MCF 10A (cell line): ENCODE results near the gene KISS1. TPM values are rescaled to one million over a fixed set of nuclear protein-coding genes. Genes with fewer than 3 reads are reported as not detected.

ENCODE experiments used
- BruUV-seq: library from RNA; stranded (reverse); fragments of 400-500 nt; replicated peaks from 2 replicates; lab custom pipeline; 2021; lab: Mats Ljungman, UMichigan
- CTCF ChIA-PET: fragments of 300-600 bp; sonication (Branson Sonifier 250); formaldehyde crosslinking; extraction: SDS; loops from one replicate; lab custom pipeline; 2021; ENCODE audit warnings: antibody characterized with exemption, inconsistent platforms; lab: Yijun Ruan, JAX
- POLR2A ChIA-PET: fragments of 300-600, 350-650 bp; sonication (Branson Sonifier 250); formaldehyde crosslinking; extraction: SDS; loops from one replicate; lab custom pipeline; 2020; ENCODE audit warnings: antibody characterized with exemption, inconsistent platforms; lab: Yijun Ruan, JAX
- DNase-seq: peaks from one replicate; pipeline ENCODE4 v3.0.0-alpha.2; 2018; ENCODE audit not compliant: unreplicated experiment
- H3K27ac Mint-ChIP-seq: one replicate; pipeline ENCODE4 v1.8.0; 2022; ENCODE audit warnings: mild to moderate bottlenecking, low read depth, mixed read lengths; ENCODE audit not compliant: unreplicated experiment
- H3K27me3 Mint-ChIP-seq: one replicate; pipeline ENCODE4 v1.8.0; 2022; ENCODE audit warnings: mixed read lengths; ENCODE audit not compliant: insufficient read depth, unreplicated experiment
- H3K36me3 Mint-ChIP-seq: one replicate; pipeline ENCODE4 v1.8.0; 2022; ENCODE audit warnings: mild to moderate bottlenecking, moderate library complexity, mixed read lengths; ENCODE audit not compliant: insufficient read depth, unreplicated experiment
- H3K4me1 Mint-ChIP-seq: one replicate; pipeline ENCODE4 v1.8.0; 2022; ENCODE audit warnings: mixed read lengths; ENCODE audit not compliant: insufficient read depth, unreplicated experiment
- H3K4me3 Mint-ChIP-seq: one replicate; pipeline ENCODE4 v1.8.0; 2022; ENCODE audit warnings: mild to moderate bottlenecking, moderate library complexity, mixed read lengths; ENCODE audit not compliant: unreplicated experiment
- H3K9me3 Mint-ChIP-seq: one replicate; pipeline ENCODE4 v1.8.0; 2022; ENCODE audit warnings: mixed read lengths; ENCODE audit not compliant: unreplicated experiment
- CTCF ChIP-seq: fragments of 200-600 bp; IDR thresholded peaks from one replicate; pipeline ENCODE4 v1.8.0; 2022; ENCODE audit warnings: antibody characterized with exemption, mild to moderate bottlenecking; ENCODE audit not compliant: unreplicated experiment
- intact Hi-C: fragments of 100-400 bp; cut with micrococcal nuclease; formaldehyde crosslinking; loops from 2 replicates; pipeline ENCODE4 v1.14.1; 2022
- total RNA-seq: library from RNA; stranded (reverse); gene quantifications from 2 replicates; pipeline ENCODE4 v1.2.3, GENCODE V29; 2022

The KISS1 gene
- total RNA-seq, 1 experiment from 2014 or later, result not detected

- no TSS peak for BruUV-seq
- H3K4me3 Mint-ChIP-seq, result no peak overlapping the region
- H3K36me3 Mint-ChIP-seq, result no peaks in the 10 kb centered on the region
- TF ChIP-seq CTCF, result peak; percentile 37
- peak; percentile 83 for DNase-seq
- intact Hi-C loops, result loop anchor here (1.0 to 2.0 kb wide), 2 partner anchors 36 to 338 kb away; partner anchors contain the start of gene SNRPE
- H3K4me1 Mint-ChIP-seq, result peaks cover 6% of the 10 kb centered on the region
- POLR2A ChIA-PET, result interaction anchor here (0.6 to 1.8 kb wide), 18 partner anchors 14 to 315 kb away, joined by 3 to 12 read pairs (median 4); partner anchors contain the start of gene REN
- peaks cover 7% of the 10 kb centered on the region for H3K9me3 Mint-ChIP-seq
- H3K27me3 Mint-ChIP-seq, result peaks cover 17% of the 10 kb centered on the region
- CTCF ChIA-PET, result interaction anchor here (0.6 to 11.3 kb wide), 29 partner anchors 8 to 1229 kb away, joined by 3 to 505 read pairs (median 4); partner anchors contain the start of genes GOLT1A, REN and SNRPE
- no peak overlapping the region for H3K27ac Mint-ChIP-seq
These were observed 2.4 kb upstream of the KISS1 start for GRCh38 chr1:204198348-204199340.

GRCh38 chr1:204197068-204197467, 777 bp upstream of the KISS1 start:
- peaks cover 30% of the 10 kb centered on the region for H3K27me3 Mint-ChIP-seq
- peaks cover 7% of the 10 kb centered on the region for H3K9me3 Mint-ChIP-seq
- POLR2A ChIA-PET, result interaction anchor here (0.9 kb wide), 1 partner anchor 311 kb away, joined by 3 read pairs; no protein-coding TSS in a partner anchor
- no TSS peak for BruUV-seq
- peaks cover 6% of the 10 kb centered on the region for H3K4me1 Mint-ChIP-seq
- no peak overlapping the region for H3K4me3 Mint-ChIP-seq
- TF ChIP-seq CTCF, result no peak
- intact Hi-C loops, result no loop called here
- H3K27ac Mint-ChIP-seq, result no peak overlapping the region
- no peaks in the 10 kb centered on the region for H3K36me3 Mint-ChIP-seq
- DNase-seq, result no peak
- CTCF ChIA-PET, result interaction anchor here (0.6 to 11.3 kb wide), 4 partner anchors 9 to 323 kb away, joined by 3 to 505 read pairs (median 40); partner anchors contain the start of gene REN

GRCh38 chr1:204194771-204195170, 1.5 kb downstream of the KISS1 start:
- Mint-ChIP-seq H3K4me1 (peaks cover 6% of the 10 kb centered on the region), H3K4me3 (no peak overlapping the region), H3K27ac (no peak overlapping the region), H3K9me3 (peaks cover 7% of the 10 kb centered on the region), H3K27me3 (peaks cover 31% of the 10 kb centered on the region), H3K36me3 (no peaks in the 10 kb centered on the region)
- CTCF ChIA-PET, result interaction anchor here (1.3 to 1.9 kb wide), 2 partner anchors 12 to 168 kb away, joined by 6 to 16 read pairs; no protein-coding TSS in a partner anchor
- intact Hi-C loops, result no loop called here
- POLR2A ChIA-PET, result interaction anchor here (0.6 kb wide), 1 partner anchor 200 kb away, joined by 3 read pairs; no protein-coding TSS in a partner anchor
- BruUV-seq, result no TSS peak
- no peak for TF ChIP-seq CTCF
- DNase-seq, result no peak

- no TSS peak for BruUV-seq
- H3K27me3 Mint-ChIP-seq, result peaks cover 38% of the 10 kb centered on the region
- TF ChIP-seq CTCF, result no peak
- ChIA-PET POLR2A (interaction anchor here (0.6 kb wide), 1 partner anchor 201 kb away, joined by 3 read pairs; no protein-coding TSS in a partner anchor), CTCF (interaction anchor here (0.6 to 6.5 kb wide), 4 partner anchors 12 to 169 kb away, joined by 4 to 68 read pairs (median 11); no protein-coding TSS in a partner anchor)
- H3K36me3 Mint-ChIP-seq, result no peaks in the 10 kb centered on the region
- H3K4me1 Mint-ChIP-seq, result peaks cover 6% of the 10 kb centered on the region
- no peak overlapping the region for H3K4me3 Mint-ChIP-seq
- no peak overlapping the region for H3K27ac Mint-ChIP-seq
- intact Hi-C loops, result no loop called here
- peaks cover 7% of the 10 kb centered on the region for H3K9me3 Mint-ChIP-seq
- no peak for DNase-seq
These were observed 2.2 kb downstream of the KISS1 start for GRCh38 chr1:204194080-204194479.
